WTC11 (cell line): Measurements from ENCODE around the gene COLEC12. TPM values are rescaled to one million over a fixed set of nuclear protein-coding genes. Genes with fewer than 3 reads are reported as not detected.

Source experiments
- ATAC-seq: fragments of 200-7000 bp; cut with Tn5 transposase; 2 replicates; pipeline ENCODE4 v1.10.0; 2021; ENCODE audit warnings: mild to moderate bottlenecking, moderate library complexity
- CTCF ChIA-PET: fragments of 300-600 bp; sonication (Branson Sonifier 250); formaldehyde crosslinking; loops from one replicate; lab custom pipeline; 2021; ENCODE audit warnings: antibody characterized with exemption; lab: Charles Lee
- POLR2A ChIA-PET: fragments of 350-600 bp; sonication (Branson Sonifier 250); formaldehyde crosslinking; loops from one replicate; lab custom pipeline; 2021; ENCODE audit warnings: antibody characterized with exemption; lab: Charles Lee
- DNase-seq: peaks from one replicate; pipeline ENCODE4 v3.0.0; 2021; ENCODE audit warnings: low spot score
- H3K27ac Mint-ChIP-seq: 2 replicates; pipeline ENCODE4 v1.8.0; 2021; ENCODE audit warnings: mixed read lengths
- H3K27me3 Mint-ChIP-seq: 2 replicates; pipeline ENCODE4 v1.8.0; 2021; ENCODE audit warnings: low read depth, mild to moderate bottlenecking, moderate library complexity, mixed read lengths
- H3K36me3 Mint-ChIP-seq: 2 replicates; pipeline ENCODE4 v1.8.0; 2021; ENCODE audit warnings: mixed read lengths
- H3K4me1 Mint-ChIP-seq: 2 replicates; pipeline ENCODE4 v1.8.0; 2022; ENCODE audit warnings: mixed read lengths
- H3K4me3 Mint-ChIP-seq: 2 replicates; pipeline ENCODE4 v1.8.0; 2021; ENCODE audit warnings: mild to moderate bottlenecking, moderate library complexity, mixed read lengths
- H3K9me3 Mint-ChIP-seq: 2 replicates; pipeline ENCODE4 v1.8.0; 2021; ENCODE audit warnings: mixed read lengths
- ARID4B ChIP-seq: sonication (generic); formaldehyde crosslinking; IDR thresholded peaks from 2 replicates; pipeline ENCODE4 v1.8.0; 2023; ENCODE audit warnings: missing genetic modification reagents, mild to moderate bottlenecking, borderline replicate concordance
- CBFB ChIP-seq: sonication (generic); formaldehyde crosslinking; IDR thresholded peaks from 2 replicates; pipeline ENCODE4 v1.8.1; 2022; ENCODE audit warnings: mild to moderate bottlenecking, low read depth, missing genetic modification reagents
- CTCF ChIP-seq: fragments of 200-600 bp; IDR thresholded peaks from 2 replicates; pipeline ENCODE4 v1.8.0; 2022; ENCODE audit warnings: antibody characterized with exemption
- FOXJ3 ChIP-seq: sonication (generic); formaldehyde crosslinking; IDR thresholded peaks from 2 replicates; pipeline ENCODE4 v1.9.0; 2021; ENCODE audit warnings: missing genetic modification reagents, mild to moderate bottlenecking, borderline replicate concordance
- FOXK1 ChIP-seq: sonication (generic); formaldehyde crosslinking; IDR thresholded peaks from 2 replicates; pipeline ENCODE4 v1.8.0; 2022; ENCODE audit warnings: mild to moderate bottlenecking, moderate library complexity, missing genetic modification reagents
- GABPB1 ChIP-seq: sonication (generic); formaldehyde crosslinking; IDR thresholded peaks from 2 replicates; pipeline ENCODE4 v1.8.1; 2023; ENCODE audit warnings: mild to moderate bottlenecking, missing genetic modification reagents
- HMGA2 ChIP-seq: fragments of 250-450 bp; sonication (Bioruptor Pico); IDR thresholded peaks from 2 replicates; pipeline ENCODE4 v1.4.0; 2021; ENCODE audit warnings: mild to moderate bottlenecking, moderate library complexity
- MYBL2 ChIP-seq: sonication (generic); formaldehyde crosslinking; IDR thresholded peaks from 2 replicates; pipeline ENCODE4 v1.8.1; 2023; ENCODE audit warnings: mild to moderate bottlenecking, moderate library complexity, missing genetic modification reagents
- NFYB ChIP-seq: sonication (generic); formaldehyde crosslinking; conservative IDR thresholded peaks from 2 replicates; pipeline ENCODE4 v1.8.0; 2022; ENCODE audit warnings: low read depth, missing genetic modification reagents
- NR2C2 ChIP-seq: sonication (generic); formaldehyde crosslinking; IDR thresholded peaks from 2 replicates; pipeline ENCODE4 v1.8.0; 2022; ENCODE audit warnings: mild to moderate bottlenecking, missing genetic modification reagents
- NR3C1 ChIP-seq: sonication (generic); formaldehyde crosslinking; conservative IDR thresholded peaks from 2 replicates; pipeline ENCODE4 v1.8.1; 2023; ENCODE audit warnings: low read depth, mild to moderate bottlenecking, missing genetic modification reagents
- PRRX2 ChIP-seq: fragments of 250-450 bp; sonication (Bioruptor Pico); IDR thresholded peaks from 2 replicates; pipeline ENCODE4 v1.8.0; 2021; ENCODE audit warnings: mild to moderate bottlenecking
- ZNF219 ChIP-seq: sonication (generic); formaldehyde crosslinking; IDR thresholded peaks from 2 replicates; pipeline ENCODE4 v1.8.0; 2023; ENCODE audit warnings: missing genetic modification reagents, mild to moderate bottlenecking, borderline replicate concordance
- ZNF396 ChIP-seq: fragments of 250-450 bp; sonication (Bioruptor Pico); IDR thresholded peaks from 2 replicates; pipeline ENCODE4 v1.8.0; 2021; ENCODE audit warnings: mild to moderate bottlenecking, moderate library complexity, borderline replicate concordance
- ZNF532 ChIP-seq: fragments of 250-450 bp; sonication (Bioruptor Pico); IDR thresholded peaks from 2 replicates; pipeline ENCODE4 v1.9.0; 2021; ENCODE audit warnings: mild to moderate bottlenecking, borderline replicate concordance
- total RNA-seq: library from RNA; stranded (reverse); gene quantifications from 3 replicates; pipeline ENCODE4 v1.2.3, GENCODE V29; 2021
- TF ChIP-seq, protein P1 (sequence below): sonication (generic); formaldehyde crosslinking; IDR thresholded peaks from 2 replicates; pipeline ENCODE4 v1.8.1; 2022; ENCODE audit warnings: mild to moderate bottlenecking, moderate library complexity, missing genetic modification reagents
- TF ChIP-seq, protein P2 (sequence below): fragments of 250-450 bp; sonication (Bioruptor Pico); IDR thresholded peaks from 2 replicates; pipeline ENCODE4 v2.1.2; 2022; ENCODE audit warnings: mild to moderate bottlenecking, moderate library complexity
- TF ChIP-seq, protein P3 (sequence below): sonication (generic); formaldehyde crosslinking; IDR thresholded peaks from 2 replicates; pipeline ENCODE4 v1.8.1; 2023; ENCODE audit warnings: mild to moderate bottlenecking, missing genetic modification reagents
- TF ChIP-seq, protein P4 (sequence below): sonication (generic); formaldehyde crosslinking; IDR thresholded peaks from 2 replicates; pipeline ENCODE4 v1.8.0; 2022; ENCODE audit warnings: mild to moderate bottlenecking, missing genetic modification reagents

Gene COLEC12
- total RNA-seq, 1 experiment from 2014 or later: 0.48 TPM

DNA sequence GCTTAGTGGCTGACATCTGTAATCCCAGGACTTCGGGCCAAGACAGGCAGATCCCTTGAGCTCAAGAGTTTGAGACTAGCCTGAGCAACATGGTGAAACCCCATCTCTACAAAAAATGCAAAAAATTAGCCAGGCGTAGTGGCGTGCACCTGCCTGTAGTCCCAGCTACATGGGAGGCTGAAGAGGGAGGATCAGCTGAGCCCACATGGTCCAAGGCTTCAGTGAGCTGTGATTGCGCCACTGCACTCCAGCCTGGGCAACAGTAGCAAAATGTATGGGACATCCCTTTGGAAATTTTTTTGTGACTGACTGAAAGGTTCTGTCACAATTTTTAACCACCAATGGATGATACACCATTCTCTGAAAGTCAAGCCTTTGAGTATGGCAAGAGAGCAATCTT lies 6.3 kb upstream of the COLEC12 start:
- no peak for ATAC-seq
- CTCF ChIA-PET: interaction anchor here (0.6 kb wide), 2 partner anchors 39 to 329 kb away, joined by 3 read pairs; no protein-coding TSS in a partner anchor
- H3K27ac Mint-ChIP-seq: no peak overlapping the region
- H3K4me3 Mint-ChIP-seq: no peak overlapping the region
- peaks cover 5% of the 10 kb centered on the region for H3K36me3 Mint-ChIP-seq
- no peak for DNase-seq
- TF ChIP-seq CBFB (CRISPR knock-in tag) (no peak), NFYB (no peak), FOXK1 (CRISPR knock-in tag) (no peak), FOXJ3 (CRISPR knock-in tag) (no peak), ZNF396 (CRISPR knock-in tag) (no peak), PRRX2 (CRISPR knock-in tag) (no peak), HMGA2 (no peak), GABPB1 (CRISPR knock-in tag) (no peak), NR3C1 (no peak), ZNF532 (CRISPR knock-in tag) (no peak), ARID4B (CRISPR knock-in tag) (no peak), NR2C2 (no peak), MYBL2 (CRISPR knock-in tag) (no peak), CTCF (no peak), ZNF219 (CRISPR knock-in tag) (no peak)
- TF ChIP-seq, protein P1, sequence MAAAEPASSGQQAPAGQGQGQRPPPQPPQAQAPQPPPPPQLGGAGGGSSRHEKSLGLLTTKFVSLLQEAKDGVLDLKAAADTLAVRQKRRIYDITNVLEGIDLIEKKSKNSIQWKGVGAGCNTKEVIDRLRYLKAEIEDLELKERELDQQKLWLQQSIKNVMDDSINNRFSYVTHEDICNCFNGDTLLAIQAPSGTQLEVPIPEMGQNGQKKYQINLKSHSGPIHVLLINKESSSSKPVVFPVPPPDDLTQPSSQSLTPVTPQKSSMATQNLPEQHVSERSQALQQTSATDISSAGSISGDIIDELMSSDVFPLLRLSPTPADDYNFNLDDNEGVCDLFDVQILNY: no peak
- TF ChIP-seq, protein P2, sequence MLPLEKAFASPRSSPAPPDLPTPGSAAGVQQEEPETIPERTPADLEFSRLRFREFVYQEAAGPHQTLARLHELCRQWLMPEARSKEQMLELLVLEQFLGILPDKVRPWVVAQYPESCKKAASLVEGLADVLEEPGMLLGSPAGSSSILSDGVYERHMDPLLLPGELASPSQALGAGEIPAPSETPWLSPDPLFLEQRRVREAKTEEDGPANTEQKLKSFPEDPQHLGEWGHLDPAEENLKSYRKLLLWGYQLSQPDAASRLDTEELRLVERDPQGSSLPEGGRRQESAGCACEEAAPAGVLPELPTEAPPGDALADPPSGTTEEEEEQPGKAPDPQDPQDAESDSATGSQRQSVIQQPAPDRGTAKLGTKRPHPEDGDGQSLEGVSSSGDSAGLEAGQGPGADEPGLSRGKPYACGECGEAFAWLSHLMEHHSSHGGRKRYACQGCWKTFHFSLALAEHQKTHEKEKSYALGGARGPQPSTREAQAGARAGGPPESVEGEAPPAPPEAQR (CRISPR knock-in tag): no peak
- TF ChIP-seq, protein P3, sequence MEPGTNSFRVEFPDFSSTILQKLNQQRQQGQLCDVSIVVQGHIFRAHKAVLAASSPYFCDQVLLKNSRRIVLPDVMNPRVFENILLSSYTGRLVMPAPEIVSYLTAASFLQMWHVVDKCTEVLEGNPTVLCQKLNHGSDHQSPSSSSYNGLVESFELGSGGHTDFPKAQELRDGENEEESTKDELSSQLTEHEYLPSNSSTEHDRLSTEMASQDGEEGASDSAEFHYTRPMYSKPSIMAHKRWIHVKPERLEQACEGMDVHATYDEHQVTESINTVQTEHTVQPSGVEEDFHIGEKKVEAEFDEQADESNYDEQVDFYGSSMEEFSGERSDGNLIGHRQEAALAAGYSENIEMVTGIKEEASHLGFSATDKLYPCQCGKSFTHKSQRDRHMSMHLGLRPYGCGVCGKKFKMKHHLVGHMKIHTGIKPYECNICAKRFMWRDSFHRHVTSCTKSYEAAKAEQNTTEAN (CRISPR knock-in tag): no peak
- TF ChIP-seq, protein P4, sequence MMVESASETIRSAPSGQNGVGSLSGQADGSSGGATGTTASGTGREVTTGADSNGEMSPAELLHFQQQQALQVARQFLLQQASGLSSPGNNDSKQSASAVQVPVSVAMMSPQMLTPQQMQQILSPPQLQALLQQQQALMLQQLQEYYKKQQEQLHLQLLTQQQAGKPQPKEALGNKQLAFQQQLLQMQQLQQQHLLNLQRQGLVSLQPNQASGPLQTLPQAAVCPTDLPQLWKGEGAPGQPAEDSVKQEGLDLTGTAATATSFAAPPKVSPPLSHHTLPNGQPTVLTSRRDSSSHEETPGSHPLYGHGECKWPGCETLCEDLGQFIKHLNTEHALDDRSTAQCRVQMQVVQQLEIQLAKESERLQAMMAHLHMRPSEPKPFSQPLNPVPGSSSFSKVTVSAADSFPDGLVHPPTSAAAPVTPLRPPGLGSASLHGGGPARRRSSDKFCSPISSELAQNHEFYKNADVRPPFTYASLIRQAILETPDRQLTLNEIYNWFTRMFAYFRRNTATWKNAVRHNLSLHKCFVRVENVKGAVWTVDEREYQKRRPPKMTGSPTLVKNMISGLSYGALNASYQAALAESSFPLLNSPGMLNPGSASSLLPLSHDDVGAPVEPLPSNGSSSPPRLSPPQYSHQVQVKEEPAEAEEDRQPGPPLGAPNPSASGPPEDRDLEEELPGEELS (CRISPR knock-in tag): no peak
- peaks cover 2% of the 10 kb centered on the region for H3K9me3 Mint-ChIP-seq
- POLR2A ChIA-PET: no interaction called here
- peaks cover 35% of the 10 kb centered on the region for H3K27me3 Mint-ChIP-seq
- H3K4me1 Mint-ChIP-seq: peaks cover 6% of the 10 kb centered on the region; the same call in 1 of the 2 replicates
